NCI-H1048 (cell line): ENCODE measurements around the gene SND1.
A peak's percentile ranks its signal among the peaks of the same experiment; 100 is the strongest.
"Not testable (repeated sequence)": the region's sequence is repeated elsewhere in the genome, so short reads cannot be mapped to it uniquely, and the experiment has no call there.

Experiments used
- DNase-seq: peaks from one replicate; lab custom pipeline; 2025; lab: John Stamatoyannopoulos, UW

The SND1 gene

GRCh38 chr7:127889677-127890076, 237.7 kb downstream of the SND1 start:
- DNase-seq: no peak

- DNase-seq: no peak
Observed at GRCh38 chr7:127890726-127891125, 238.7 kb downstream of the SND1 start.

GRCh38 chr7:127891144-127891543, 239.2 kb downstream of the SND1 start:
- DNase-seq: no peak

- no peak for DNase-seq
Observed at GRCh38 chr7:127891854-127892438, 240.0 kb downstream of the SND1 start.

- DNase-seq: no peak
Observed at GRCh38 chr7:127892488-127893314, 240.7 kb downstream of the SND1 start.

- DNase-seq: no peak
Observed at GRCh38 chr7:127893547-127893946, 241.6 kb downstream of the SND1 start.

- DNase-seq: no peak
Observed at GRCh38 chr7:127894588-127894987, 242.6 kb downstream of the SND1 start.

- no peak for DNase-seq
Observed at GRCh38 chr7:127895360-127895759, 243.4 kb downstream of the SND1 start.

- no peak for DNase-seq
Observed at GRCh38 chr7:127895814-127896280, 243.9 kb downstream of the SND1 start.

GRCh38 chr7:127896659-127897058, 244.7 kb downstream of the SND1 start:
- no peak for DNase-seq

- DNase-seq: no peak
Observed at GRCh38 chr7:127897704-127898454, 245.9 kb downstream of the SND1 start.

- no peak for DNase-seq
Observed at GRCh38 chr7:127899411-127899810, 247.4 kb downstream of the SND1 start.

GRCh38 chr7:127900141-127900540, 248.1 kb downstream of the SND1 start:
- no peak for DNase-seq

GRCh38 chr7:127900732-127901685, 249.0 kb downstream of the SND1 start:
- no peak for DNase-seq

- no peak for DNase-seq
Observed at GRCh38 chr7:127901895-127902703, 250.1 kb downstream of the SND1 start.

GRCh38 chr7:127902753-127903152, 250.8 kb downstream of the SND1 start:
- not testable (repeated sequence) for DNase-seq

- peak; percentile 30 for DNase-seq
Observed at GRCh38 chr7:127903892-127904669, 252.1 kb downstream of the SND1 start.

GRCh38 chr7:127904670-127904985, 252.6 kb downstream of the SND1 start:
- DNase-seq: no peak

- no peak for DNase-seq
Observed at GRCh38 chr7:127905021-127905420, 253.0 kb downstream of the SND1 start.
